ENCODE data around the gene MSX2.

The MSX2 gene

DNA sequence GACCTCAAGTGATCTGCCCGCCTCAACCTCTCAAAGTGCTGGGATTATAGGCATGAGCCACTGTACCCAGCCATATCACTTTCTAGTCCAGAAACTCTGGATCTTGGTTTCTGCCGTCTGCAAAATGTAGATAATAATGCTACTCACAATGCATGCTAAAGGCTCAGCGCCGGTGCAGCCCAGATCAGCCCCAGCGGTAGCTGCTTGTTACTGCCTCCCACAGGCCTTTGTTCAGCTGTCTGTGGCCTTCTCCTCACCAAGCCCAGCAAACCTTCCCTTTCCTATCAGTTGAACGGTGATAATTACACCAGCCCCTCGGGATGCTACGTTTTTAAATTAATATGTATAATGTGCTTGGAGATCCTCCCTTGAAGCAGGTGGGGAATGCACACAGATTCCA lies 26.2 kb upstream of the MSX2 start:
- ATAC-seq, result no peak
- TF ChIP-seq CREB5 (CRISPR knock-in tag; IDR thresholded peaks at IDR 0.05; ENCODE audit: low read depth) (no peak), GLIS3 (CRISPR knock-in tag; IDR thresholded peaks at IDR 0.05) (no peak), ESRRG (CRISPR knock-in tag; IDR thresholded peaks at IDR 0.05) (no peak), CSDC2 (CRISPR knock-in tag; IDR thresholded peaks at IDR 0.05) (no peak), ZC3H10 (CRISPR knock-in tag; IDR thresholded peaks at IDR 0.05) (no peak), TSHZ2 (CRISPR knock-in tag; IDR thresholded peaks at IDR 0.05) (no peak), TCF4 (CRISPR knock-in tag; IDR thresholded peaks at IDR 0.05; ENCODE audit: borderline replicate concordance) (no peak), TOX (CRISPR knock-in tag; IDR thresholded peaks at IDR 0.05; ENCODE audit: borderline replicate concordance) (no peak), RARB (CRISPR knock-in tag; IDR thresholded peaks at IDR 0.05) (no peak), PPARA (CRISPR knock-in tag; IDR thresholded peaks at IDR 0.05; ENCODE audit: borderline replicate concordance) (no peak), PATZ1 (CRISPR knock-in tag; IDR thresholded peaks at IDR 0.05; ENCODE audit: borderline replicate concordance) (no peak)
- TF ChIP-seq, protein P1, sequence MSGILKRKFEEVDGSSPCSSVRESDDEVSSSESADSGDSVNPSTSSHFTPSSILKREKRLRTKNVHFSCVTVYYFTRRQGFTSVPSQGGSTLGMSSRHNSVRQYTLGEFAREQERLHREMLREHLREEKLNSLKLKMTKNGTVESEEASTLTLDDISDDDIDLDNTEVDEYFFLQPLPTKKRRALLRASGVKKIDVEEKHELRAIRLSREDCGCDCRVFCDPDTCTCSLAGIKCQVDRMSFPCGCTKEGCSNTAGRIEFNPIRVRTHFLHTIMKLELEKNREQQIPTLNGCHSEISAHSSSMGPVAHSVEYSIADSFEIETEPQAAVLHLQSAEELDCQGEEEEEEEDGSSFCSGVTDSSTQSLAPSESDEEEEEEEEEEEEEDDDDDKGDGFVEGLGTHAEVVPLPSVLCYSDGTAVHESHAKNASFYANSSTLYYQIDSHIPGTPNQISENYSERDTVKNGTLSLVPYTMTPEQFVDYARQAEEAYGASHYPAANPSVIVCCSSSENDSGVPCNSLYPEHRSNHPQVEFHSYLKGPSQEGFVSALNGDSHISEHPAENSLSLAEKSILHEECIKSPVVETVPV (CRISPR knock-in tag; IDR thresholded peaks at IDR 0.05), result no peak
- TF ChIP-seq, protein P2, sequence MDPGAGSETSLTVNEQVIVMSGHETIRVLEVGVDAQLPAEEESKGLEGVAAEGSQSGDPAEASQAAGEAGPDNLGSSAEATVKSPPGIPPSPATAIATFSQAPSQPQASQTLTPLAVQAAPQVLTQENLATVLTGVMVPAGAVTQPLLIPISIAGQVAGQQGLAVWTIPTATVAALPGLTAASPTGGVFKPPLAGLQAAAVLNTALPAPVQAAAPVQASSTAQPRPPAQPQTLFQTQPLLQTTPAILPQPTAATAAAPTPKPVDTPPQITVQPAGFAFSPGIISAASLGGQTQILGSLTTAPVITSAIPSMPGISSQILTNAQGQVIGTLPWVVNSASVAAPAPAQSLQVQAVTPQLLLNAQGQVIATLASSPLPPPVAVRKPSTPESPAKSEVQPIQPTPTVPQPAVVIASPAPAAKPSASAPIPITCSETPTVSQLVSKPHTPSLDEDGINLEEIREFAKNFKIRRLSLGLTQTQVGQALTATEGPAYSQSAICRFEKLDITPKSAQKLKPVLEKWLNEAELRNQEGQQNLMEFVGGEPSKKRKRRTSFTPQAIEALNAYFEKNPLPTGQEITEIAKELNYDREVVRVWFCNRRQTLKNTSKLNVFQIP (CRISPR knock-in tag; IDR thresholded peaks at IDR 0.05; ENCODE audit: borderline replicate concordance, low read depth), result no peak

DNA sequence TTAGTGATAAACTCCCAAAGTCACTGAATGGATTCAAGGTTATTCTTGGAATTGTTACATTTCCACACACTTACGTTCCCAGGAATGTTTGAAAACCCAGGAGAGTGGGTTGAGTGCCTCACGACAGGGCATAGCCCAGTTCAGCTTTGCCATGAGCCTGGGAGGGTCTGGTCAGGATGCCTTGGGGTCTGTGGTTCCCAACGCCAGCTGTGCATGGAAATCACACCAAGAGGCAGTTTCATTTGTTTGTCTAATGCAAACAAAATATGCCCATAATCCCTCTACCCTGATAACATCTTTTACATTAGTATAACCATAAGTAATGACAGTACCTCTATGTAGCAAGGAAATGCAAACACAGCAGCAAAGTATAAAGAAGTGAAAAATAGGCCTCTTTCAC lies 25.3 kb upstream of the MSX2 start:
- TF ChIP-seq ESRRG (CRISPR knock-in tag; IDR thresholded peaks at IDR 0.05) (no peak), BACH2 (CRISPR knock-in tag; IDR thresholded peaks at IDR 0.05; ENCODE audit: borderline replicate concordance) (no peak), TOX (CRISPR knock-in tag; IDR thresholded peaks at IDR 0.05; ENCODE audit: borderline replicate concordance) (no peak), GLIS3 (CRISPR knock-in tag; IDR thresholded peaks at IDR 0.05) (no peak), ZFP30 (CRISPR knock-in tag; IDR thresholded peaks at IDR 0.05) (no peak)
- TF ChIP-seq, protein P2 (CRISPR knock-in tag; IDR thresholded peaks at IDR 0.05; ENCODE audit: borderline replicate concordance, low read depth), result no peak
- no peak for ATAC-seq

- ATAC-seq, result no peak
- TF ChIP-seq PPARA (CRISPR knock-in tag; IDR thresholded peaks at IDR 0.05; ENCODE audit: borderline replicate concordance), result no peak
- TF ChIP-seq TSHZ2 (CRISPR knock-in tag; IDR thresholded peaks at IDR 0.05), result no peak
- TF ChIP-seq ARNTL (CRISPR knock-in tag; IDR thresholded peaks at IDR 0.05; ENCODE audit: borderline replicate concordance, low read depth), result no peak
- no peak for TF ChIP-seq ZFP30 (CRISPR knock-in tag; IDR thresholded peaks at IDR 0.05)
- TF ChIP-seq ZFP3 (CRISPR knock-in tag; IDR thresholded peaks at IDR 0.05), result no peak
- no peak for TF ChIP-seq GLIS3 (CRISPR knock-in tag; IDR thresholded peaks at IDR 0.05)
- TF ChIP-seq ZNF565 (CRISPR knock-in tag; conservative IDR thresholded peaks at IDR 0.05; ENCODE audit: low read depth), result no peak
- no peak for TF ChIP-seq TCF4 (CRISPR knock-in tag; IDR thresholded peaks at IDR 0.05; ENCODE audit: borderline replicate concordance)
- TF ChIP-seq TOX (CRISPR knock-in tag; IDR thresholded peaks at IDR 0.05; ENCODE audit: borderline replicate concordance), result no peak
- TF ChIP-seq BACH2 (CRISPR knock-in tag; IDR thresholded peaks at IDR 0.05; ENCODE audit: borderline replicate concordance), result no peak
- TF ChIP-seq ZC3H10 (CRISPR knock-in tag; IDR thresholded peaks at IDR 0.05), result no peak
- no peak for TF ChIP-seq ZNF70 (CRISPR knock-in tag; IDR thresholded peaks at IDR 0.05)
- TF ChIP-seq, protein P1 (CRISPR knock-in tag; IDR thresholded peaks at IDR 0.05), result no peak
These were observed 17.3 kb upstream of the MSX2 start for GRCh38 chr5:174706997-174707572.

Measured in SK-N-SH treated with all-trans-retinoic acid at 6 μM for 48 hours (cell line).